Upper lobe of left lung (tissue), 6 donors: ENCODE measurements around the gene RNF224. TPM values are rescaled to one million over a fixed set of nuclear protein-coding genes. Genes with fewer than 3 reads are reported as not detected.

Experiments used
- ATAC-seq, 2 donors: fragments of 200-7000 bp; cut with Tn5 transposase; one replicate each; pipeline ENCODE4 v1.9.1; 2022; ENCODE audit warnings: mild to moderate bottlenecking in 2 of 2, moderate library complexity in 2 of 2; ENCODE audit not compliant: low FRiP score in 2 of 2
- DNase-seq, 2 donors: peaks; one replicate each; pipeline ENCODE4 v3.0.0-alpha.2; 2019 to 2020
- H3K27ac ChIP-seq, 4 donors: fragments of 200-600 bp; sonication (generic); one replicate each; pipeline ENCODE4 v1.5.1; 2016 to 2019
- H3K27me3 ChIP-seq, 4 donors: fragments of 200-600 bp; sonication (generic); one replicate each; pipeline ENCODE4 v1.5.1; 2017 to 2019
- H3K36me3 ChIP-seq, 4 donors: fragments of 200-600 bp; sonication (generic); one replicate each; pipeline ENCODE4 v1.5.1; 2016 to 2019
- H3K4me1 ChIP-seq, 4 donors: fragments of 200-600 bp; sonication (generic); one replicate each; pipeline ENCODE4 v1.5.1; 2018 to 2019
- H3K4me3 ChIP-seq, 4 donors: fragments of 200-600 bp; sonication (generic); one replicate each; pipeline ENCODE4 v1.5.1; 2017 to 2019; ENCODE audit warnings: mild to moderate bottlenecking in 2 of 4, moderate library complexity in 1 of 4
- H3K9me3 ChIP-seq, 4 donors: fragments of 200-600 bp; sonication (generic); one replicate each; pipeline ENCODE4 v1.5.1; 2018 to 2019
- CTCF ChIP-seq, 6 experiments: fragments of 450-650 bp in 4 of 6; fragments of 200-600 bp in 2 of 6; sonication (generic) in 2 of 6; IDR thresholded peaks; one replicate each; pipeline ENCODE4 v1.5.1; 2016 to 2019; ENCODE audit warnings: antibody characterized with exemption in 6 of 6
- EP300 ChIP-seq, 4 donors: sonication (generic); formaldehyde crosslinking; IDR thresholded peaks; one replicate each; pipeline ENCODE4 v1.5.1; 2017; ENCODE audit warnings: antibody characterized with exemption in 4 of 4, control low read depth in 2 of 4
- POLR2A ChIP-seq, 4 donors: fragments of 450-650 bp; IDR thresholded peaks; one replicate each; pipeline ENCODE4 v1.5.1; 2016 to 2017; ENCODE audit warnings: antibody characterized with exemption in 4 of 4, mild to moderate bottlenecking in 2 of 4
- POLR2AphosphoS5 ChIP-seq, 2 donors: sonication (generic); formaldehyde crosslinking; IDR thresholded peaks; one replicate each; pipeline ENCODE4 v1.5.1; 2017; ENCODE audit warnings: antibody characterized with exemption in 2 of 2
- WGBS, 2 donors: methylation state at CpG; one replicate each; pipeline ENCODE4 v1.1.5; 2017 to 2018; 5-methylcytosine and 5-hydroxymethylcytosine counted together
- total RNA-seq, 6 donors: library from RNA; depleted of rRNA in 4 of 6; stranded (reverse); fragments of >200 nt in 4 of 6; gene quantifications; one replicate each; pipeline versions ENCODE4 v1.1.0 to v1.2.1, GENCODE V29; 2016 to 2021
- donor health status: DM: no; HTN: no; CAD: no; lungs with moderate emphysema.
- donor health status: DM: no; HTN: yes; CAD: no; lungs with severe emphysema.

The RNF224 gene
- total RNA-seq, 6 donors from 2014 or later: 0.46 to 0.59 (median 0.57) TPM; not detected in 3

GRCh38 chr9:137247135-137247915 is 20.0 kb downstream of the RNF224 start:
- WGBS, 2 donors: 60 to 65% methylated on average over 16 to 20 of the region's 20 CpGs
- peak; percentile 72 to 79 for DNase-seq
- Histone ChIP-seq H3K4me3 (no peak overlapping the region), H3K27me3 (no peaks in the 10 kb centered on the region), H3K9me3 (no peaks in the 10 kb centered on the region), H3K27ac (peak overlapping the region in 3 of 4 donors; percentile 35 to 63 (median 37)), H3K4me1 (peaks cover 12 to 34% (median 18%) of the 10 kb centered on the region in 4 donors), H3K36me3 (peaks cover 9 to 16% (median 13%) of the 10 kb centered on the region in 4 donors)
- no peak for TF ChIP-seq EP300 (IDR thresholded peaks at IDR 0.05)
- TF ChIP-seq POLR2A (IDR thresholded peaks at IDR 0.05): no peak
- no peak for TF ChIP-seq POLR2AphosphoS5 (IDR thresholded peaks at IDR 0.05)
- no peak for TF ChIP-seq CTCF (IDR thresholded peaks at IDR 0.05)
- ATAC-seq: peak; percentile 1 to 71

GRCh38 chr9:137247916-137248175 is 20.5 kb downstream of the RNF224 start:
- Histone ChIP-seq H3K4me3 (no peak overlapping the region), H3K27me3 (no peaks in the 10 kb centered on the region), H3K9me3 (no peaks in the 10 kb centered on the region), H3K4me1 (peaks cover 6 to 29% (median 13%) of the 10 kb centered on the region in 4 donors), H3K36me3 (peaks cover 7 to 11% (median 8%) of the 10 kb centered on the region in 4 donors), H3K27ac (peak overlapping the region in 2 of 4 donors; percentile 6 to 63)
- ATAC-seq: no peak
- no peak for TF ChIP-seq POLR2AphosphoS5 (IDR thresholded peaks at IDR 0.05)
- TF ChIP-seq EP300 (IDR thresholded peaks at IDR 0.05): no peak
- TF ChIP-seq CTCF (IDR thresholded peaks at IDR 0.05): no peak
- no peak for TF ChIP-seq POLR2A (IDR thresholded peaks at IDR 0.05)
- 72 to 88% methylated on average over 6 of the region's 6 CpGs for WGBS, 2 donors
- DNase-seq: peak in 1 of 2 donors; percentile 50

GRCh38 chr9:137250329-137251193 is 23.3 kb downstream of the RNF224 start:
- WGBS, 2 donors: 60 to 85% methylated on average over 2 to 15 of the region's 18 CpGs
- Histone ChIP-seq H3K4me1 (peaks cover 8 to 24% (median 13%) of the 10 kb centered on the region in 4 donors), H3K36me3 (no peaks in the 10 kb centered on the region), H3K27me3 (no peaks in the 10 kb centered on the region), H3K9me3 (no peaks in the 10 kb centered on the region), H3K4me3 (no peak overlapping the region), H3K27ac (no peak overlapping the region)
- DNase-seq (peak in 1 of 2 donors; percentile 66), ATAC-seq (no peak)
- no peak for TF ChIP-seq CTCF (IDR thresholded peaks at IDR 0.05)
- TF ChIP-seq POLR2A (IDR thresholded peaks at IDR 0.05): no peak
- TF ChIP-seq EP300 (IDR thresholded peaks at IDR 0.05): no peak
- TF ChIP-seq POLR2AphosphoS5 (IDR thresholded peaks at IDR 0.05): no peak

GRCh38 chr9:137251194-137251461 is 23.8 kb downstream of the RNF224 start, which contains the start of gene STPG3:
Gene STPG3 (plus strand): TSS chr9:137251286. CDS start chr9:137251287, 1 bp downstream.
- H3K4me3 ChIP-seq: no peak within 1 kb of the TSS
- no peak for DNase-seq
- no peak within 1 kb of the TSS for H3K27ac ChIP-seq
- H3K9me3 ChIP-seq: no peaks in the 10 kb centered on the region
- no peak for TF ChIP-seq POLR2A (IDR thresholded peaks at IDR 0.05)
- no peak for TF ChIP-seq EP300 (IDR thresholded peaks at IDR 0.05)
- TF ChIP-seq CTCF (IDR thresholded peaks at IDR 0.05): no peak
- no peak for TF ChIP-seq POLR2AphosphoS5 (IDR thresholded peaks at IDR 0.05)
- no peaks in the 10 kb centered on the region for H3K36me3 ChIP-seq
- WGBS, 2 donors: 83 to 86% methylated on average over 3 to 4 of the region's 4 CpGs
- peaks cover 12 to 29% (median 18%) of the 10 kb centered on the region in 4 donors for H3K4me1 ChIP-seq
- H3K27me3 ChIP-seq: no peaks in the 10 kb centered on the region
- ATAC-seq: no peak
